GM19467 (cell line): Measurements from ENCODE around the gene FUS.

Experiments
- ATAC-seq: cut with Tn5 transposase; IDR thresholded peaks from one replicate; pipeline ENCODE4 v1.9.1; 2021; ENCODE audit warnings: mild to moderate bottlenecking, moderate library complexity; ENCODE audit not compliant: unreplicated experiment

The FUS gene

GRCh38 chr16:31200821-31201568 lies 21.1 kb downstream of the FUS start:
- ATAC-seq = no peak

- ATAC-seq = no peak
Observed at GRCh38 chr16:31201582-31202413, 21.9 kb downstream of the FUS start.

DNA sequence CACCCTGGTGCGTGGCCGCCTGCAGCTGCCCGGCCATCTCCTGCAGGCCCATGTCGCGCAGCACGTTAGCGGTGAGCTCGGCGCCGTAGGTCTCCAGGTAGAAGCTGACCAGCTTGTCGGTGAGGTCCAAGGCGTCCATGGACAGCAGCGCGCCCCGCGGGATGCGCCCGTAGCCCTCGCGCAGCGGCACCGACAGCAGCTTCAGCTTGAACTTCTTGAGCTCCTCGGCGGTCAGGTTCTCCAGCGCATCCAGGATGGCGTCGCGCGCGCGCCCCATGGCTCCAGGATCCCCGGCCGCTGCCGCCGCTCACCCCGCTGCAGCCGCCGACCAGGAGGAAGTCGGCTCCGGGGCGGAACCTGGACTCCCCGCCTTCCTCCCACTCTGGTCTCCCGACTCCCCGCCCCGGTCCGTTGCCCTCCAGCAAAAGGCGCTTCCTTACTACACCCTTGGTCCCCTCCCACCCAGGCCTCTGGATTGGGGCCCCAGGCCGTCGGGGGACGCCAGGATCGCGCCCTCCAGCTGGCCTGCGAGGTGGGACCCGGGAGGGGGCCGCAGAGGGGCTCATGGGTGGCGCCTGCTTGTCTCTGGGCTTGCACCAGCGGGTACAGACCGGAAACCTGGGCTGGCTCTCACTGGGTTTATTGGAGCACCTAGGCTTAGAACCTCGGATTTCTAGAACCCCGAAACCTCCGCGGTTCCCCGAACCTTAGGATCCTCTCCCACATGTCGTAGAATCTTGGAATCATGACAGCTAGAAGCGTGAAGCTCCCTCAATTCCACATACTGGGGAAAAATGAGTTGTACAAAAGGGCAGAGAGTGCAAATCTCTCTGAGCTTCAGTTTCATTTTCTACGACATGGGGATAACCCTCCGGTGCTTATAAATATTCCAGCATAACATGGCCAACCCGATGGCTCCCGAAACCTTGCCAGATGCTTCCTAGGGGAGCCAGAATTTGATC lies 22.8 kb downstream of the FUS start, which contains the start of gene PYCARD:
Gene PYCARD, minus strand, starts transcription at position 347 of the 962 bp plus-strand sequence. Its CDS starts 70 bp downstream, at position 277.
- ATAC-seq = no peak

DNA sequence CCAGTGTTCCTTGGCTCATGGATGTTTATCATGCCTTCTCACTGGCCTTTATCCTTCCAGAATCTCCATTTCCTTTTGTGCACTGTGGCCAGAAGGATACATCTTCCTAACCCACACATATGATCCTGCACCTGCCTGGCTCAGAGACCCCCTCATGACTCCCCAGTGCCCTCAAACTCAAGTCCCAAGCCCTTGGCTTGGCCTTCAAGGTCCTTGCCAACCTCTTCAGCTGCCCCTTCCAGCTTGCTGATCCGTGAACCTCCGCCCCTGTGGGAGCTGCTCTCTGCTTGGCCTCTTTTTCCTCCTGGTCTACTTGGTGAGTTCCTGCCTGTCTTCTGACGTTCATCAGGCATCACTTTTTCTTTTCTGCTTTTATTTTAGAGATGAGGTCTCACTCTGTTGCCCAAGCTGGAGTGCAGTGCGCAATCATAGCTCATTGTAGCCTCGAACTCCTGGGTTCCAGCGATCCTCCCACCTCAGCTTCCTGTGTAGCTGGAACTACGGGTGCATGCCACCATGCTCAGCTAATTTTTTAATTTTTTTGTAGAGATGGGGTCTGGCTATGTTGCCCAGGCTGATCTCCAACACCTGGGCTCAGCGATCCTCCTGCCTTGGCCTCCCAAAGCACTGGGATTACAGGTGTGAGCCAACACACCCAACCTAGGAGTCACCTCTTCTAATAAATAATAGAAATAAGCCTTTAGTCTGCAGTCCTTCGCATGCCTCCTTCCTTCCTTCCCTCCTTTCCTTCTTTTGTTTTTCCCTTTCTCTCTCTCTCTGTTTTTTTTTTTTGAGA lies 25.1 kb downstream of the FUS start:
- ATAC-seq = no peak

DNA sequence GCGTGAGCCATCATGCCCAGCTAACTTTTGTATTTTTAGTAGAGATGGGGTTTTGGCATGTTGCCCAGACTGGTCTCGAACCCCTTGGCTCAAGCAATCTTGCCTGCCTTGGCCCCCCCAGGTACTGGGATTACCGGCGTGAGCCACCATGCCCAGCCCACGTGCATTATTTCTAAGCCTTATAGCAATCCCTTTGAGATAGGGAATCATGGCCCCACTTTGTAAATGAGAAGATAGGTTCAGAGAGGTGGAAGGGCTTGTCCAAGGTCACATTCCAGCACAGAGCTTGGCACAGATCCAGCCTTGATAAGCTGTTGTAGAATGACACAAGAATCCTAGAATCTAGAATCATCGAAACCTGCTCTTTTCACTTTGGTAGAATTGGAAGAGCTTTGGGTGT lies 26.8 kb downstream of the FUS start:
- ATAC-seq = no peak

GRCh38 chr16:31213342-31213741 lies 33.4 kb downstream of the FUS start:
- ATAC-seq = no peak

GRCh38 chr16:31213877-31214707 lies 34.2 kb downstream of the FUS start, which contains the start of gene TRIM72:
Gene TRIM72 (plus strand): TSS chr16:31214119. CDS start chr16:31214739, 620 bp downstream.
- ATAC-seq = no peak

GRCh38 chr16:31214708-31215286 lies 34.9 kb downstream of the FUS start:
- ATAC-seq = no peak

DNA sequence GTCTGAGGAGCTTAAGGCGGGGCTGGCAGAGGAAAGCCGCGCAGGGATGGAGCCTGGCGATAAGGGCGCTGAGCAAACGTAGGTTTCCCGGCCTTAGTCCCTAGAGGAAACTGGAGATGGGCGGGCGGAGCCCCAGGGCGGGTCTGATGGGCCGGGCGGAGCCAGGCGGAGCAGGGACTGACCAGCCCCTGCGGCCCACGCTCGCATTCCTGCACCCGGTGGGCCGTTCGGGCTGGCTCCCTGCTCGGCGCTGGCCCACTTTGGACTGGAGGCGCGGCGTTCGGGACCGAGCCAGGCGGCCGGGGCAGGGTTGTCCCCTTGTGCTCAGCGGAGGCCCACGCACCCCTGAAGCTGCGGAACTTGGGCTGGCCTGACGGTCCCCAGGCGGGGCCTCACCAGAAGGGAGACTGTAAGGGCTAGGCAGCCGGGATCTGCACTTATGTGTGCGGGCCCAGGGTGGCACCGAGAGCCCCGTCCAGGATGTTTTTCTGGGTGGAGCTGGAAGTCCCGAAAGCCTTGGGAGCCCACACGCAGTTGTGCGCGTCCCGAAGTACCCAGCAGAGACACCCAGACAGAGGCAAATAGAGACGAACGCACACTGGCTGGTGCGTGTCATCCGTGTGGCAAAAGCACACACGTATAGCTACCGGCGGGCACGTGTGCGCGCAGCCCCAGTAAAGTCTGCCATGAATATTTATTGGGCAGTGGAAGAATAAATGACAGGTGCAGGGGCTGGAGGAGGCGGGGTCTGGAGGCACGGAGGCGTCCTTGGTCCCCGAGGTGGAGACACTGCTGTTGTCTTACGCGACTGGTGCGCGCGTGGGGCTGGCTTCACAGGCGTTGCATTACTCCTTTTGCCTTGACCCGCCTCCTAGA lies 35.6 kb downstream of the FUS start:
- no peak for ATAC-seq

GRCh38 chr16:31216422-31217135 lies 36.6 kb downstream of the FUS start, which contains the start of gene PYDC1:
Gene PYDC1 (minus strand): TSS chr16:31217135. CDS start chr16:31217028, 107 bp downstream.
- ATAC-seq = no peak

DNA sequence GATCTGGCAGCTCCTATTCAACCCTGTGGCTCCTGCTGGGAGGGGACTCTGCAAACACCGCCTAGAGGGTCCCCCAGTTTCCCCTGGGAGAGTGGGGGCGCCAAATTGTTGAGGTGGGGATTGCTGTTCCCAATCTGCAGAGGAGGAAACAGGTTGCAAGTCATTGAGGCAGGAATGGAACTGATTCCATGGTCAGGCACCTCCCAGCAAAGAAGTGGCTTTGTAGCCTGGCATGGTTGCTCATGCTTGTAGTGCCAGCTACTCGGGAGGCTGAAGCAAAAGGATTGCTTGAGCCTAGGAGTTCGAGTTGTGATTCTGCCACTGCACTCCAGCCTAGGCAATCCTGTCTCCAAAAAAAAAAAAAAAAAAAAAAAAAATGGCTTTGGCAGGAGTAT lies 37.2 kb downstream of the FUS start:
- ATAC-seq = no peak

GRCh38 chr16:31219154-31219741 lies 39.3 kb downstream of the FUS start:
- no peak for ATAC-seq

GRCh38 chr16:31221357-31222160 lies 41.6 kb downstream of the FUS start:
- ATAC-seq = no peak

DNA sequence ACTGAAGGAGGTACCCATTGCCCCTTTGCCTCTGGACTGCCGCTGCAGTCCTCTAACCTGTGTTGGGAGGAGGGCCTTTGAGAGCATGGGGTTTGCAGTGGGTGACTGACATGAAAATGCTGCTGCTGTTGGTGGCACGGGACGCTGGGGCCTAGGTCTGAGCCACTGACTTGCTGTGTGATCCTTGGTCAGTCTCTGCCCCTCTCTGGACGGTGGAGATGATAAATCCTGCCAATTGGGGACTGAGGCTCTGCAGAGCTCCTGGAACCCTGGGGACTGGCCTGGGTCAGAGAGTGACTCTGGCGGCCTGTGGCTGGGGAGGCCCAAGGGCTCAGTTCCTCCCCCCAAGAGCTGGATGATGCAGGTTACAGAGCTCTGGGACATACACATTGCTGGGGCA lies 43.1 kb downstream of the FUS start:
- no peak for ATAC-seq

DNA sequence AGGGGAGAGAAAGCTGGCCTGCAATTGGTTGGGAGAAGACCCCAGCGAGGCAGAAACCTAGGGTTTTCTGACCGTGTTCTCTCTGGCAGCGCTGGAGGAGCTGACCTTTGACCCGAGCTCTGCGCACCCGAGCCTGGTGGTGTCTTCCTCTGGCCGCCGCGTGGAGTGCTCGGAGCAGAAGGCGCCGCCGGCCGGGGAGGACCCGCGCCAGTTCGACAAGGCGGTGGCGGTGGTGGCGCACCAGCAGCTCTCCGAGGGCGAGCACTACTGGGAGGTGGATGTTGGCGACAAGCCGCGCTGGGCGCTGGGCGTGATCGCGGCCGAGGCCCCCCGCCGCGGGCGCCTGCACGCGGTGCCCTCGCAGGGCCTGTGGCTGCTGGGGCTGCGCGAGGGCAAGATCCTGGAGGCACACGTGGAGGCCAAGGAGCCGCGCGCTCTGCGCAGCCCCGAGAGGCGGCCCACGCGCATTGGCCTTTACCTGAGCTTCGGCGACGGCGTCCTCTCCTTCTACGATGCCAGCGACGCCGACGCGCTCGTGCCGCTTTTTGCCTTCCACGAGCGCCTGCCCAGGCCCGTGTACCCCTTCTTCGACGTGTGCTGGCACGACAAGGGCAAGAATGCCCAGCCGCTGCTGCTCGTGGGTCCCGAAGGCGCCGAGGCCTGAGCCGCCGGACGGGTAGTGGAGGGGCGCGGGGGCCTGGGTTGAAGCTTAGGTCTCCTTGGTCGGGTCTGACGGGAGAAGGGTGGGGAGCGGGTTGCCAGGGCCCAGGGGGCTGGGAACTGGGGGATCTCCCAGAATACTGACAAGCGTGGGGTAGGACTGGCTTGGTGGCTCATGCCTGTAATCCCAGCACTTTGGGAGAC lies 44.4 kb downstream of the FUS start:
- no peak for ATAC-seq
